ENCODE data around the gene SLC38A1. TPM values are rescaled to one million over a fixed set of nuclear protein-coding genes. Genes with fewer than 3 reads are reported as not detected.

Gene SLC38A1
- total RNA-seq, 1 donor from 2014 or later = 232 TPM

GRCh38 chr12:46260124-46260912, 8.5 kb downstream of the SLC38A1 start:
- H3K27me3 Mint-ChIP-seq (ENCODE audit: unreplicated experiment) = no peaks in the 10 kb centered on the region
- H3K4me3 Mint-ChIP-seq (ENCODE audit: unreplicated experiment) = no peak overlapping the region
- TF ChIP-seq CTCF (IDR thresholded peaks at IDR 0.05; ENCODE audit: partially characterized antibody, unreplicated experiment) = no peak
- no peaks in the 10 kb centered on the region for H3K9me3 Mint-ChIP-seq (ENCODE audit: unreplicated experiment)
- H3K27ac Mint-ChIP-seq (ENCODE audit: unreplicated experiment) = no peak overlapping the region
- peaks cover 8% of the 10 kb centered on the region for H3K36me3 Mint-ChIP-seq (ENCODE audit: unreplicated experiment)
- DNase-seq = no peak
- peaks cover 22% of the 10 kb centered on the region for H3K4me1 Mint-ChIP-seq (ENCODE audit: low read depth, unreplicated experiment)

GRCh38 chr12:46259713-46260112, 9.1 kb downstream of the SLC38A1 start:
- no peak for TF ChIP-seq CTCF (IDR thresholded peaks at IDR 0.05; ENCODE audit: partially characterized antibody, unreplicated experiment)
- DNase-seq = no peak
- Mint-ChIP-seq H3K36me3 (ENCODE audit: unreplicated experiment) (peaks cover 8% of the 10 kb centered on the region), H3K27me3 (ENCODE audit: unreplicated experiment) (no peaks in the 10 kb centered on the region), H3K4me3 (ENCODE audit: unreplicated experiment) (no peak overlapping the region), H3K4me1 (ENCODE audit: low read depth, unreplicated experiment) (peaks cover 22% of the 10 kb centered on the region), H3K9me3 (ENCODE audit: unreplicated experiment) (no peaks in the 10 kb centered on the region), H3K27ac (ENCODE audit: unreplicated experiment) (no peak overlapping the region)

GRCh38 chr12:46259071-46259470, 9.8 kb downstream of the SLC38A1 start:
- no peak for TF ChIP-seq CTCF (IDR thresholded peaks at IDR 0.05; ENCODE audit: partially characterized antibody, unreplicated experiment)
- H3K4me3 Mint-ChIP-seq (ENCODE audit: unreplicated experiment) = no peak overlapping the region
- H3K9me3 Mint-ChIP-seq (ENCODE audit: unreplicated experiment) = no peaks in the 10 kb centered on the region
- H3K27ac Mint-ChIP-seq (ENCODE audit: unreplicated experiment) = no peak overlapping the region
- DNase-seq = no peak
- H3K36me3 Mint-ChIP-seq (ENCODE audit: unreplicated experiment) = peaks cover 8% of the 10 kb centered on the region
- no peaks in the 10 kb centered on the region for H3K27me3 Mint-ChIP-seq (ENCODE audit: unreplicated experiment)
- H3K4me1 Mint-ChIP-seq (ENCODE audit: low read depth, unreplicated experiment) = peaks cover 20% of the 10 kb centered on the region

GRCh38 chr12:46258129-46258528, 10.7 kb downstream of the SLC38A1 start:
- no peaks in the 10 kb centered on the region for H3K27me3 Mint-ChIP-seq (ENCODE audit: unreplicated experiment)
- H3K9me3 Mint-ChIP-seq (ENCODE audit: unreplicated experiment) = no peaks in the 10 kb centered on the region
- peaks cover 8% of the 10 kb centered on the region for H3K36me3 Mint-ChIP-seq (ENCODE audit: unreplicated experiment)
- no peak overlapping the region for H3K4me3 Mint-ChIP-seq (ENCODE audit: unreplicated experiment)
- no peak for TF ChIP-seq CTCF (IDR thresholded peaks at IDR 0.05; ENCODE audit: partially characterized antibody, unreplicated experiment)
- DNase-seq = no peak
- peaks cover 13% of the 10 kb centered on the region for H3K4me1 Mint-ChIP-seq (ENCODE audit: low read depth, unreplicated experiment)
- H3K27ac Mint-ChIP-seq (ENCODE audit: unreplicated experiment) = no peak overlapping the region

GRCh38 chr12:46256942-46257341, 11.9 kb downstream of the SLC38A1 start:
- Mint-ChIP-seq H3K9me3 (ENCODE audit: unreplicated experiment) (peaks cover 2% of the 10 kb centered on the region), H3K4me1 (ENCODE audit: low read depth, unreplicated experiment) (peaks cover 6% of the 10 kb centered on the region), H3K4me3 (ENCODE audit: unreplicated experiment) (no peak overlapping the region), H3K27ac (ENCODE audit: unreplicated experiment) (peak overlapping the region; percentile 30), H3K27me3 (ENCODE audit: unreplicated experiment) (no peaks in the 10 kb centered on the region), H3K36me3 (ENCODE audit: unreplicated experiment) (peaks cover 9% of the 10 kb centered on the region)
- no peak for TF ChIP-seq CTCF (IDR thresholded peaks at IDR 0.05; ENCODE audit: partially characterized antibody, unreplicated experiment)
- no peak for DNase-seq

All from glutamatergic neuron (in vitro differentiated cells).